ENCODE results near the gene RSBN1. TPM values are rescaled to one million over a fixed set of nuclear protein-coding genes. Genes with fewer than 3 reads are reported as not detected.

Gene RSBN1
- total and polyA plus RNA-seq, 2 experiments from 2014 or later: 12.8 to 20.3 TPM

- H3K27ac ChIP-seq: peak overlapping the region; percentile 86
- peaks cover 10% of the 10 kb centered on the region for H3K4me1 ChIP-seq (ENCODE audit: insufficient read depth)
- DNase-seq (ENCODE audit: low spot score): peak; percentile 72
- no peaks in the 10 kb centered on the region for H3K9me2 ChIP-seq (replicated peaks; ENCODE audit: insufficient read depth)
- H3K9me3 ChIP-seq (ENCODE audit: low read depth): no peaks in the 10 kb centered on the region
- no peak overlapping the region for H2AFZ ChIP-seq
- peak overlapping the region; percentile 81 for H3K4me2 ChIP-seq
- TF ChIP-seq EZH2phosphoT487 (IDR thresholded peaks at IDR 0.05; ENCODE audit: low read depth, severe bottlenecking, unreplicated experiment): no peak
- TF ChIP-seq CTCF (IDR thresholded peaks at IDR 0.05; ENCODE audit: poor library complexity): no peak
- no peak for TF ChIP-seq EZH2 (IDR thresholded peaks at IDR 0.05; ENCODE audit: borderline replicate concordance)
- WGBS (ENCODE audit: low lambda C conversion rate, missing lambda C conversion rate): 34% methylated on average over 5 of the region's 5 CpGs
- H3K36me3 ChIP-seq (replicated peaks; ENCODE audit: insufficient read depth, low read depth): no peaks in the 10 kb centered on the region
- H4K20me1 ChIP-seq (ENCODE audit: insufficient read depth, poor library complexity, severe bottlenecking): peaks cover 7% of the 10 kb centered on the region
- H3K79me2 ChIP-seq: peaks cover 68% of the 10 kb centered on the region
- no peaks in the 10 kb centered on the region for H3K27me3 ChIP-seq
- H3K4me3 ChIP-seq: peak overlapping the region; percentile 63
Measured at GRCh38 chr1:113809670-113810602, 2.3 kb downstream of the RSBN1 start.

GRCh38 chr1:113808450-113809195 lies 3.7 kb downstream of the RSBN1 start:
- Histone ChIP-seq H3K4me2 (peak overlapping the region; percentile 81), H3K27ac (peak overlapping the region; percentile 86), H3K4me1 (ENCODE audit: insufficient read depth) (peaks cover 20% of the 10 kb centered on the region), H3K79me2 (peaks cover 79% of the 10 kb centered on the region), H3K9me2 (replicated peaks; ENCODE audit: insufficient read depth) (no peaks in the 10 kb centered on the region), H2AFZ (no peak overlapping the region), H3K4me3 (no peak overlapping the region), H4K20me1 (ENCODE audit: insufficient read depth, poor library complexity, severe bottlenecking) (peaks cover 7% of the 10 kb centered on the region), H3K9me3 (ENCODE audit: low read depth) (no peaks in the 10 kb centered on the region), H3K36me3 (replicated peaks; ENCODE audit: insufficient read depth, low read depth) (no peaks in the 10 kb centered on the region), H3K27me3 (no peaks in the 10 kb centered on the region)
- 93% methylated on average over 4 of the region's 4 CpGs for WGBS (ENCODE audit: low lambda C conversion rate, missing lambda C conversion rate)
- no peak for DNase-seq (ENCODE audit: low spot score)
- TF ChIP-seq CTCF (IDR thresholded peaks at IDR 0.05; ENCODE audit: poor library complexity) (no peak), EZH2 (IDR thresholded peaks at IDR 0.05; ENCODE audit: borderline replicate concordance) (no peak), EZH2phosphoT487 (IDR thresholded peaks at IDR 0.05; ENCODE audit: low read depth, severe bottlenecking, unreplicated experiment) (no peak)

DNA sequence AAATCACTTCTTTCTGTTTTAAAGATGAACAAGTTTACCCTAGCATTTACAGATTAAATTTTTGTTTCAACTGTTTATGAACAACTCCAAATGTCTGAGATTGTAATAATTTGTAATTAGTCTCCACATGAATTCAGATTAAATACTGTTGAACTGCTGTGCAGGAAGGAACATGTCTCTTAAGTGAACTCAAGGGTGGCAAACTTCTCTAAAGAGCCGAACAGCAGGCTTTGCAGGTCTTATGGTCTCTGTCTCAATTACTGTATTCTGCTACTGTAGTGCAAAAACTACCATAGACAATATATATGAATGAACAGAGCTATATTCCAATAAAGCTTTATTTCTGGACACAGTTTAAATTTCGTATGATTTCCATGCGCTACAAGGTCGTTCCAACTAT lies 6.6 kb downstream of the RSBN1 start:
- Histone ChIP-seq H3K79me2 (peaks cover 97% of the 10 kb centered on the region), H3K36me3 (replicated peaks; ENCODE audit: insufficient read depth, low read depth) (no peaks in the 10 kb centered on the region), H3K4me2 (no peak overlapping the region), H3K27me3 (no peaks in the 10 kb centered on the region), H4K20me1 (ENCODE audit: insufficient read depth, poor library complexity, severe bottlenecking) (peaks cover 13% of the 10 kb centered on the region), H3K4me1 (ENCODE audit: insufficient read depth) (peaks cover 23% of the 10 kb centered on the region), H3K9me3 (ENCODE audit: low read depth) (no peaks in the 10 kb centered on the region), H3K27ac (peak overlapping the region; percentile 74), H2AFZ (no peak overlapping the region), H3K4me3 (no peak overlapping the region), H3K9me2 (replicated peaks; ENCODE audit: insufficient read depth) (no peaks in the 10 kb centered on the region)
- no peak for DNase-seq (ENCODE audit: low spot score)
- 94% methylated on average over 4 of the region's 4 CpGs for WGBS (ENCODE audit: low lambda C conversion rate, missing lambda C conversion rate)
- TF ChIP-seq CTCF (IDR thresholded peaks at IDR 0.05; ENCODE audit: poor library complexity) (no peak), EZH2phosphoT487 (IDR thresholded peaks at IDR 0.05; ENCODE audit: low read depth, severe bottlenecking, unreplicated experiment) (no peak), EZH2 (IDR thresholded peaks at IDR 0.05; ENCODE audit: borderline replicate concordance) (no peak)

Measured in hepatocyte (in vitro differentiated cells).